Measurements from ENCODE around the gene ANKMY1. TPM values are rescaled to one million over a fixed set of nuclear protein-coding genes. Genes with fewer than 3 reads are reported as not detected.

ANKMY1 gene
- total RNA-seq, 1 experiment from 2014 or later, result 28.3 TPM

GRCh38 chr2:240583774-240584173 lies 26.0 kb upstream of the ANKMY1 start:
- POLR2A ChIA-PET, result no interaction called here
- TF ChIP-seq POLR2A (IDR thresholded peaks at IDR 0.05; ENCODE audit: borderline replicate concordance, extremely low read depth, insufficient read depth, insufficient read length) (no peak), ELF1 (IDR thresholded peaks at IDR 0.05; ENCODE audit: borderline replicate concordance, low read depth) (no peak)
- H3K4me1 ChIP-seq (ENCODE audit: control insufficient read depth in 1 of 2, insufficient read depth in 2 of 2, low read length in 2 of 2), result peaks cover 53 to 73% of the 10 kb centered on the region in 2 experiments

GRCh38 chr2:240582781-240583180 lies 25.0 kb upstream of the ANKMY1 start:
- ChIA-PET POLR2A (no interaction called here), CTCF (interaction anchor here (1.2 kb wide), 1 partner anchor 17 kb away, joined by 3 read pairs; no protein-coding TSS in a partner anchor), RAD21 (ENCODE audit: low non-redundant PET in 1 of 2, low total read pairs in 2 of 2, uncharacterized antibody in 2 of 2, unreplicated experiment in 2 of 2) (no interaction called here)
- DNase-seq (ENCODE audit: low read depth, low spot score), result no peak
- TF ChIP-seq SP1 (IDR thresholded peaks at IDR 0.05; ENCODE audit: low read depth) (no peak), TCF7L2 (IDR thresholded peaks at IDR 0.05; ENCODE audit: borderline replicate concordance, extremely low read depth, insufficient read depth, insufficient read length) (no peak), ZFX (IDR thresholded peaks at IDR 0.05) (no peak), YY1 (IDR thresholded peaks at IDR 0.05; ENCODE audit: extremely low read depth, insufficient replicate concordance, low read depth, low read length) (no peak)
- intact Hi-C loops (cut with micrococcal nuclease), result no loop called here
- H3K4me1 ChIP-seq (ENCODE audit: control insufficient read depth in 1 of 2, insufficient read depth in 2 of 2, low read length in 2 of 2), result peaks cover 50 to 68% of the 10 kb centered on the region in 2 experiments
- H3K4me2 ChIP-seq (ENCODE audit: low read length), result no peak overlapping the region
- no peaks in the 10 kb centered on the region for H3K9me3 ChIP-seq (ENCODE audit: control insufficient read depth in 1 of 2, insufficient read depth in 1 of 2, low read depth in 1 of 2, low read length in 2 of 2)
- H4K20me1 ChIP-seq (ENCODE audit: insufficient read depth), result no peaks in the 10 kb centered on the region
- H3K4me3 ChIP-seq (replicated peaks in 1 of 2; ENCODE audit: low read depth in 1 of 2, low read length in 2 of 2), result no peak overlapping the region
- H2AFZ ChIP-seq (ENCODE audit: low read depth, low read length, poor library complexity, severe bottlenecking), result no peak overlapping the region
- no peak for ATAC-seq
- H3K9ac ChIP-seq (ENCODE audit: low read length), result no peak overlapping the region
- no peaks in the 10 kb centered on the region for H3K27me3 ChIP-seq (ENCODE audit: insufficient read depth, low read length)
- H3K9me2 ChIP-seq (ENCODE audit: insufficient read depth), result no peaks in the 10 kb centered on the region
- no TSS peak for BruUV-seq (replicated peaks)
- H3K36me3 ChIP-seq (ENCODE audit: control insufficient read depth in 1 of 2, insufficient read depth in 2 of 2, low read length in 2 of 2), result no peaks in the 10 kb centered on the region
- peaks cover 80% of the 10 kb centered on the region for H3K79me2 ChIP-seq (ENCODE audit: insufficient read depth, low read length)
- H3K27ac ChIP-seq (ENCODE audit: low read depth, low read length), result no peak overlapping the region

More at GRCh38 chr2:240583774-240584173, 26.0 kb upstream of the ANKMY1 start:
- no peak overlapping the region for H3K9ac ChIP-seq (ENCODE audit: low read length)
- H3K27ac ChIP-seq (ENCODE audit: low read depth, low read length), result no peak overlapping the region
- DNase-seq (ENCODE audit: low read depth, low spot score) (no peak), ATAC-seq (no peak)
- H3K79me2 ChIP-seq (ENCODE audit: insufficient read depth, low read length), result peaks cover 85% of the 10 kb centered on the region
- no peak overlapping the region for H2AFZ ChIP-seq (ENCODE audit: low read depth, low read length, poor library complexity, severe bottlenecking)
- no peak overlapping the region for H3K4me3 ChIP-seq (replicated peaks in 1 of 2; ENCODE audit: low read depth in 1 of 2, low read length in 2 of 2)
- no peaks in the 10 kb centered on the region for H3K27me3 ChIP-seq (ENCODE audit: insufficient read depth, low read length)
- CTCF ChIA-PET, result no interaction called here
- H3K4me2 ChIP-seq (ENCODE audit: low read length), result no peak overlapping the region
- H3K9me3 ChIP-seq (ENCODE audit: control insufficient read depth in 1 of 2, insufficient read depth in 1 of 2, low read depth in 1 of 2, low read length in 2 of 2), result no peaks in the 10 kb centered on the region
- H3K36me3 ChIP-seq (ENCODE audit: control insufficient read depth in 1 of 2, insufficient read depth in 2 of 2, low read length in 2 of 2), result no peaks in the 10 kb centered on the region
- no peaks in the 10 kb centered on the region for H3K9me2 ChIP-seq (ENCODE audit: insufficient read depth)
- intact Hi-C loops (cut with micrococcal nuclease), result no loop called here
- no TSS peak for BruUV-seq (replicated peaks)
- RAD21 ChIA-PET (ENCODE audit: low non-redundant PET in 1 of 2, low total read pairs in 2 of 2, uncharacterized antibody in 2 of 2, unreplicated experiment in 2 of 2), result no interaction called here
- H4K20me1 ChIP-seq (ENCODE audit: insufficient read depth), result no peaks in the 10 kb centered on the region

Data from HCT116 (cell line).